Measurements from ENCODE around the gene PITPNM2. TPM values are rescaled to one million over a fixed set of nuclear protein-coding genes. Genes with fewer than 3 reads are reported as not detected.

PITPNM2 gene
- total and polyA plus RNA-seq, 2 of the 8 experiments (the other 6 are each of a cell fraction or from before 2014, with no cell fraction given), result 0.59 to 3.4 TPM

GRCh38 chr12:123167329-123167728 is 16.4 kb upstream of the PITPNM2 start (continued):
- no peak for TF ChIP-seq SAP30 (IDR thresholded peaks at IDR 0.05; ENCODE audit: insufficient read depth, insufficient replicate concordance, low read length)
- no peak for TF ChIP-seq NANOG (IDR thresholded peaks at IDR 0.05; ENCODE audit: insufficient read depth, low read depth, low read length, poor library complexity, severe bottlenecking)
- TF ChIP-seq BACH1 (IDR thresholded peaks at IDR 0.05; ENCODE audit: low read length), result no peak

Data from H1 (cell line).